Psoas muscle (tissue), 8 donors: ENCODE results near the gene ACER3. TPM values are rescaled to one million over a fixed set of nuclear protein-coding genes. Genes with fewer than 3 reads are reported as not detected.

ENCODE experiments used
- ATAC-seq, 4 donors: fragments of 200-7000 bp; cut with Tn5 transposase; one replicate each; pipeline ENCODE4 v1.9.1; 2020; ENCODE audit warnings: moderate library complexity in 3 of 4, mild to moderate bottlenecking in 2 of 4
- DNase-seq, 2 donors: peaks; one replicate each; pipeline ENCODE4 v3.0.0-alpha.2; 2020
- H3K27ac ChIP-seq: fragments of 200-600 bp; one replicate; pipeline ENCODE4 v1.8.0; 2022
- H3K27me3 ChIP-seq, 3 donors: fragments of 200-600 bp in 1 of 3; one replicate each; pipeline versions ENCODE4 v1.6.1 to v1.8.0; 2013 to 2022; ENCODE audit warnings: low read length in 2 of 3, mild to moderate bottlenecking in 2 of 3, moderate library complexity in 1 of 3; ENCODE audit not compliant: insufficient read depth in 3 of 3
- H3K36me3 ChIP-seq, 2 donors: fragments of 200-600 bp in 1 of 2; one replicate each; pipeline versions ENCODE4 v1.6.1 to v1.8.0; 2013 to 2022; ENCODE audit warnings: low read depth in 1 of 2, mild to moderate bottlenecking in 1 of 2, moderate library complexity in 1 of 2; ENCODE audit not compliant: insufficient read depth in 1 of 2
- H3K4me1 ChIP-seq: fragments of 200-600 bp; one replicate; pipeline ENCODE4 v1.8.0; 2022
- H3K4me3 ChIP-seq: fragments of 200-600 bp; one replicate; pipeline ENCODE4 v1.8.0; 2022; ENCODE audit warnings: mild to moderate bottlenecking
- H3K9me3 ChIP-seq: fragments of 200-600 bp; one replicate; pipeline ENCODE4 v1.8.0; 2022
- WGBS, 3 donors: extraction: QIAGEN DNeasy Blood & Tissue Kit; methylation state at CpG; one replicate each; pipeline versions ENCODE4 v1.1.6 to v1.1.7; 2013; 5-methylcytosine and 5-hydroxymethylcytosine counted together
- intact Hi-C, 2 donors: fragments of 100-400 bp; cut with DNase I; formaldehyde crosslinking; loops; one replicate each; pipeline versions ENCODE4 v1.11.0 to v1.14.2; 2022
- polyA plus RNA-seq, 3 donors: library from polyadenylated mRNA; stranded (reverse); fragments of 200-250 nt; gene quantifications; one replicate each; pipeline ENCODE4 v1.2.3, GENCODE V29; 2013
- total RNA-seq, 4 donors: library from RNA; stranded (reverse); fragmentation: NEBNext Ultra II Directional in 2 of 4; extraction: Animal tissue kit (Norgen Biotek cat#: 25700) in 2 of 4; gene quantifications; one replicate each; pipeline versions ENCODE4 v1.2.1 to v1.2.4, GENCODE V29; 2021 to 2023
- TF ChIP-seq, protein P1 (sequence below): fragments of 200-600 bp; IDR thresholded peaks from one replicate; pipeline ENCODE4 v1.8.0; 2022; ENCODE audit warnings: antibody characterized with exemption
- donor health status: healthy with polysubstance abuse.
- donor health status: DM: no; HTN: no; CAD: no; lungs with moderate emphysema.
- donor health status: Bipolar disorder and iron deficiency.
- donor health status: healthy.
- donor health status: DM: yes; HTN: yes; CAD: no.
- donor health status: DM: no; HTN: no; CAD: no.
- donor health status: DM: no; HTN: no; CAD: no.
- donor health status: DM: yes; HTN: yes; CAD: no.

ACER3 gene
- total and polyA plus RNA-seq, 7 donors = 0.76 to 6.3 (median 3.4) TPM

DNA sequence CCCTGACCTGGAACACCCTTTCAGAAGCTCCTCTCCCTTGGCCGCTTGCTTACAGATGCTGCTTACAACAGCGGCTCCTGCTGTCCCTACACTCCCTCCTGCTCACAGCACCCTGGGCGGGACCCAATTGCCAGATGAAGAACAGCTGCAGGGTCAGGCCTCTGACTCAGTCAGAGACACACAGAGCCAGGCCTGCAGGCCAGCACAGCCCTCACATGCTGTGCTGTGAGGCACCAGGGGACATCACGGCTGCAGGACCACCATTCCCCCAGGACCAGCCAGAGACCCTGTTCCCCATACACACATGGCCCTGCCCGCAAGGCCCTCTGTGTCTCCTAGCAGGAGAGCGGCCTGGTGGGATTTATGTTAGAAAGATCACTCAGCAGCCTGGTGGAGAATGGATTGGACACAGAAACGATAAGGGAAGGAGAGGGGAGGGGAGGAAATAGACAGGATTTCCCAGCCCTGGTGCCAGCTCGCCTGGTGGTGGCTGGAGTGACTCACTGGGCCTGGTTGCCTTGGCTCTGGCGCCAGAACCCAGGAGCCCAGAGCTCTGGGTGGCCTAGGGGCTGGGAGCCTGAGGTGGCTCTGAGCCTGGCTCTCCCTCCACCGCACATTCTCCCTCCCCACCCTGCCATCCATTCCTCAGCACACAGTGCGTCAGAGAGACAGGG is 212.7 kb downstream of the ACER3 start:
- H3K4me3 ChIP-seq = no peak overlapping the region
- intact Hi-C loops = no loop called here

DNA sequence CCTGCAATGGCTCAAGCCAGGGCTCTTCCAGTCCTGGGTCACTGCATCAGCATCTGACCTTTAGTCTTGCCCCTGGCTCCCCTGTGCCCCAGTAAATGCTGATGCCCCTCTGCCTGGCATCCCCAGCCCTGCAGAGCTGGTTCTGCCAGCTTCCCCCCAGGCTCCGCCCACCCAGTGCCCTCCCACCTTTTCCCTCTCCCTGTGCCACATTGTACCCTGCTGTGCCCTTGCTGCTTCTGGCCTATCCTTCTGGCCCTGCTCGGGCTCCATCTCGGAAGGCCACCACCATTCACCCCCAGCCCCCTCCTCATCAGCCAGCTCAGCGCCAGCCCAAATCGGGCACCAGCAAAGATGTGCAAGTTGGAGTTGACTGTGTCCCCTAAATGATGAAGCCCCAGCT is 213.5 kb downstream of the ACER3 start:
- TF ChIP-seq, protein P1, sequence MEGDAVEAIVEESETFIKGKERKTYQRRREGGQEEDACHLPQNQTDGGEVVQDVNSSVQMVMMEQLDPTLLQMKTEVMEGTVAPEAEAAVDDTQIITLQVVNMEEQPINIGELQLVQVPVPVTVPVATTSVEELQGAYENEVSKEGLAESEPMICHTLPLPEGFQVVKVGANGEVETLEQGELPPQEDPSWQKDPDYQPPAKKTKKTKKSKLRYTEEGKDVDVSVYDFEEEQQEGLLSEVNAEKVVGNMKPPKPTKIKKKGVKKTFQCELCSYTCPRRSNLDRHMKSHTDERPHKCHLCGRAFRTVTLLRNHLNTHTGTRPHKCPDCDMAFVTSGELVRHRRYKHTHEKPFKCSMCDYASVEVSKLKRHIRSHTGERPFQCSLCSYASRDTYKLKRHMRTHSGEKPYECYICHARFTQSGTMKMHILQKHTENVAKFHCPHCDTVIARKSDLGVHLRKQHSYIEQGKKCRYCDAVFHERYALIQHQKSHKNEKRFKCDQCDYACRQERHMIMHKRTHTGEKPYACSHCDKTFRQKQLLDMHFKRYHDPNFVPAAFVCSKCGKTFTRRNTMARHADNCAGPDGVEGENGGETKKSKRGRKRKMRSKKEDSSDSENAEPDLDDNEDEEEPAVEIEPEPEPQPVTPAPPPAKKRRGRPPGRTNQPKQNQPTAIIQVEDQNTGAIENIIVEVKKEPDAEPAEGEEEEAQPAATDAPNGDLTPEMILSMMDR = no peak
- intact Hi-C loops = no loop called here
- H3K36me3 ChIP-seq = no peaks in the 10 kb centered on the region
- peak in 1 of 4 donors; percentile 17 for ATAC-seq
- peaks cover 3% of the 10 kb centered on the region for H3K9me3 ChIP-seq
- H3K4me3 ChIP-seq = no peak overlapping the region
- 57 to 72% (median 61%) methylated on average over 5 of the region's 5 CpGs for WGBS, 3 donors
- H3K27me3 ChIP-seq = no peaks in the 10 kb centered on the region
- no peaks in the 10 kb centered on the region for H3K4me1 ChIP-seq
- H3K27ac ChIP-seq = peak overlapping the region; percentile 60
- no peak for DNase-seq

More for the DNA sequence above, 212.7 kb downstream of the ACER3 start:
- Histone ChIP-seq H3K27ac (peak overlapping the region; percentile 60), H3K27me3 (no peaks in the 10 kb centered on the region), H3K4me1 (no peaks in the 10 kb centered on the region), H3K36me3 (no peaks in the 10 kb centered on the region), H3K9me3 (peaks cover under 1% of the 10 kb centered on the region)
- WGBS, 3 donors = 44 to 58% (median 49%) methylated on average over 11 of the region's 11 CpGs
- DNase-seq (peak; percentile 88 to 90), ATAC-seq (peak; percentile 86 to 89 (median 88))
- TF ChIP-seq, protein P1 = peak; percentile 13

- no peaks in the 10 kb centered on the region for H3K4me1 ChIP-seq
- H3K9me3 ChIP-seq = peaks cover 3% of the 10 kb centered on the region
- no peak for DNase-seq
- 56 to 81% (median 68%) methylated on average over 9 to 15 of the region's 15 CpGs for WGBS, 3 donors
- H3K36me3 ChIP-seq = no peaks in the 10 kb centered on the region
- ATAC-seq = no peak
- H3K4me3 ChIP-seq = no peak overlapping the region
- H3K27ac ChIP-seq = peak overlapping the region; percentile 60
- H3K27me3 ChIP-seq = no peaks in the 10 kb centered on the region
- intact Hi-C loops = no loop called here
- TF ChIP-seq, protein P1 = no peak
Observed at GRCh38 chr11:77074626-77075221, 214.0 kb downstream of the ACER3 start.

GRCh38 chr11:77075425-77075905 is 214.7 kb downstream of the ACER3 start:
- TF ChIP-seq, protein P1 = no peak
- DNase-seq (peak in 1 of 2 donors; percentile 29), ATAC-seq (no peak)
- H3K4me1 ChIP-seq = no peaks in the 10 kb centered on the region
- H3K27ac ChIP-seq = no peak overlapping the region
- H3K36me3 ChIP-seq = no peaks in the 10 kb centered on the region
- 78 to 85% (median 81%) methylated on average over 5 of the region's 5 CpGs for WGBS, 3 donors
- no peaks in the 10 kb centered on the region for H3K27me3 ChIP-seq
- no peak overlapping the region for H3K4me3 ChIP-seq
- H3K9me3 ChIP-seq = peaks cover 3% of the 10 kb centered on the region
- intact Hi-C loops = no loop called here

Other genes with a start within 250 kb of the ACER3 start
- gene LRRC32, start 190.2 kb upstream of the ACER3 start, total RNA-seq = 10 to 100 TPM; 14.7 to 32.9 (median 21.4) TPM
- gene LRRC32, start 190.2 kb upstream of the ACER3 start, polyA plus RNA-seq = 10 to 100 TPM; 16.2 to 27.9 (median 16.7) TPM
- 10 to 100 TPM in 1 of 4 donors, 1 to 10 TPM in 3; 3.1 to 11.4 (median 3.8) TPM for gene TSKU, start 77.6 kb upstream of the ACER3 start, total RNA-seq
- gene TSKU, start 77.6 kb upstream of the ACER3 start, polyA plus RNA-seq = 1 to 10 TPM; 3.2 to 5.1 (median 4.7) TPM
- gene B3GNT6, start 173.5 kb downstream of the ACER3 start, total RNA-seq = under 1 TPM in 1 of 4 donors, not detected in 3; 0.12 TPM
- gene B3GNT6, start 173.5 kb downstream of the ACER3 start, polyA plus RNA-seq = not detected
- gene CAPN5, start 206.1 kb downstream of the ACER3 start, total RNA-seq = 1 to 10 TPM in 2 of 4 donors, under 1 TPM in 2; 0.88 to 1.8 (median 1.1) TPM
- under 1 TPM; 0.59 to 0.67 (median 0.64) TPM for gene CAPN5, start 206.1 kb downstream of the ACER3 start, polyA plus RNA-seq
- gene OMP, start 241.9 kb downstream of the ACER3 start, total RNA-seq = not detected
- under 1 TPM in 1 of 3 donors, not detected in 2; 0.32 TPM for gene OMP, start 241.9 kb downstream of the ACER3 start, polyA plus RNA-seq